DMS 273 (cell line): Measurements from ENCODE around the gene PNLIPRP2.

Experiments used
- DNase-seq: peaks from one replicate; lab custom pipeline; 2025; ENCODE audit not compliant: unreplicated experiment; lab: John Stamatoyannopoulos, UW

The PNLIPRP2 gene

GRCh38 chr10:116679351-116679750 lies 58.6 kb downstream of the PNLIPRP2 start:
- no peak for DNase-seq

- no peak for DNase-seq
These were observed 62.4 kb downstream of the PNLIPRP2 start for GRCh38 chr10:116683166-116683565.

- DNase-seq, result no peak
These were observed 63.1 kb downstream of the PNLIPRP2 start for GRCh38 chr10:116683821-116684220.

GRCh38 chr10:116684781-116685180 lies 64.0 kb downstream of the PNLIPRP2 start:
- no peak for DNase-seq

GRCh38 chr10:116685807-116686206 lies 65.1 kb downstream of the PNLIPRP2 start:
- DNase-seq, result no peak

- peak; percentile 5 for DNase-seq
These were observed 65.9 kb downstream of the PNLIPRP2 start for GRCh38 chr10:116686632-116687031.

- DNase-seq, result no peak
These were observed 66.9 kb downstream of the PNLIPRP2 start for GRCh38 chr10:116687633-116688032.

GRCh38 chr10:116688241-116688711 lies 67.5 kb downstream of the PNLIPRP2 start:
- no peak for DNase-seq

GRCh38 chr10:116688741-116689495 lies 68.2 kb downstream of the PNLIPRP2 start:
- no peak for DNase-seq

- DNase-seq, result no peak
These were observed 69.0 kb downstream of the PNLIPRP2 start for GRCh38 chr10:116689744-116690143.

- no peak for DNase-seq
These were observed 69.9 kb downstream of the PNLIPRP2 start for GRCh38 chr10:116690356-116691322.

- no peak for DNase-seq
These were observed 70.9 kb downstream of the PNLIPRP2 start for GRCh38 chr10:116691635-116692034.

- DNase-seq, result no peak
These were observed 71.5 kb downstream of the PNLIPRP2 start for GRCh38 chr10:116692225-116692624.

- DNase-seq, result peak; percentile 65
These were observed 73.6 kb downstream of the PNLIPRP2 start for GRCh38 chr10:116694243-116694926.
